DMS79 (cell line): ENCODE data around the gene GPR84.

Experiments used
- DNase-seq: peaks from one replicate; lab custom pipeline; 2025; lab: John Stamatoyannopoulos, UW

Gene GPR84

DNA sequence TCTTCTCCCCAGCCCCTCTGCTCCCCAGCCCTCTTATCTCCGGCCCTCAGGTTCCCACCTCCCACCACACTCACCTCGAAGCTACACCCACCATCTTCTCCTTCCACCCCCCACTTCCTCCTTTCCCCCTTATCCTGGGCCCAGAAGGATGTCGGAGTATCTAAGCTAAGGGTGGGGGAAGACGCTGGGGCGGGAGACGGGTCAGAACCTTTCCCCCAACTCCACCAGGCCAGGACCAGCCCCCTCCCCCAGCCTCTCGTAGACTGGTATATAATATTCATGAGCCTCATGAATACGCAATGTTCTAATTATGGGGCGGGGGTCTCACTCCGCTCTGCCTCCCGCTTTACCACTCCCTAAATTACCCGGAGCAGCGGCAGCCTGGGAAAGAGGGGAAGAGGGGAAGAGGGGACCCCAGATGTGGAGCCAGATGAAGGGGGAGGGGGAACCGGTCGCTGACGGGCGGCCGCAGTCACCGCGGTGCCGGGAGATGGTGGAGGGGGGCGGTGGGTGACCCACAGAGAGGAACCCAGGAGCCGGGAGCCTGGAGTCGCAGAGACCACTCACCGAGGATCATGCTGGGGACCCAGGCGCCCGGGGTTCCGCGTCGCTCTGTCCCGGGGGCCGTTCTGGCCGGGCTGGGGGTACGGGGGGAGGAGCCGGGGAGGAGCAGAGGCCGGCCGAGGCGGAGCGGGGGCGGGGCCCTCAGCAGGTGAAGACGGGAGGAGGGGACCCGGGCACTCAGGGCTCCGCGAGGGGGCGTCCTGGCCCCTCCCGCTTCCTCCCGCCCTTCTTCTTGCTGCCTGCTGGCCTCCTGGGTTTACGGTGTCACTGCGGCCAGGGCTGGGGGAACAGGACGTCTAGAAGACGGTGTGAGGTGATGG is 26.6 kb upstream of the GPR84 start:
- DNase-seq: no peak

DNA sequence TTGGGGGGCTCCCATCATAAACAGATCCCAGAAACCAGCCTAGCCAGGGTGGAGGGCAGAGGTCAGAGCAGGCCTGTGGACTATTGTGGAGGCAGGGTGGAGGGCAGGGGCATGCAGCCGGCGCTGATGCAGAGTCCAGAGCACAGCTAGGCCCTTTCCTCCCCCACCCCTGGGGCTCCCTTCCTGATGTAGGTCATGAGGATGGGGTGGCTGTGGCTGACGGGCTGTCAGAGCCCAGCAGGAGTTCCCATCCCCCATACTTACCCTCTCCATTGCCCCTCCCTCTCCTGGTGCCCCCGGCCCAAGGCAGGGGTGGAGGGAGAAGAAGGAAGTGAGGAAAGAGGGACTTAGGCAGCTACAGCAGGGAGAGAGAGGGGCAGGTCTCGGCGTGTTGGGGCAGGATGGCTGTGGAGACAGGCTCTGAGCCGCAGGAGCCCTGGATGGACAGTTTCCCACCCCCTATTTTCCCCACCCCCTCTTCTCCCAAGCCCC is 25.9 kb upstream of the GPR84 start:
- no peak for DNase-seq

DNA sequence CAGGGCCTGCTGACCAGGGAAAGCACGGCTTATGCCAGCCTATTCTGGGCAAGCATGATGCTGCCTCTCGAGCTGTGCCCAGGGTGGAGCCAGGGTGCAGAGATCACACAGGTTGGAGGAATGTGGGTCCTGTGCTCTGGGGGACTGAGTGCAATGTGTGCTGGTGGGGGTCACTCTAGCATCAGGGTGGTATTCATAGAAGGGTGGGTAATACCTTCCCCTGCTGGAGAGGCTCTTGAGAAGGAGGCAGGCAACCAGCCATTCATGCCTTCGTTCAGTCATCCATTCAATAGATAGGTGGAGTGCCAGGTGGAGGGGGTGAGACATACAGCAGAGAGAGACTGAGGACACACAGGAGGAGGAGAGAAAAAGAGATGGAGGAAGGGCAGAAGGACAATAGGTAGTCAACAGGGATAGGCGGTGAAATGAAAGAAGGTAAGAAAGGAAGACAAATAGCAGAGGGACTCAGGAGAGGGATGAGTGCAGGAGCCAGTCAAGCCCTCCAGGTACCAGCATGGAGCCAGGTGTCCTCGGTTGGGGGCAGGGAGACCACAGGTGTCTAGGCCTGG is 25.4 kb upstream of the GPR84 start:
- no peak for DNase-seq

DNA sequence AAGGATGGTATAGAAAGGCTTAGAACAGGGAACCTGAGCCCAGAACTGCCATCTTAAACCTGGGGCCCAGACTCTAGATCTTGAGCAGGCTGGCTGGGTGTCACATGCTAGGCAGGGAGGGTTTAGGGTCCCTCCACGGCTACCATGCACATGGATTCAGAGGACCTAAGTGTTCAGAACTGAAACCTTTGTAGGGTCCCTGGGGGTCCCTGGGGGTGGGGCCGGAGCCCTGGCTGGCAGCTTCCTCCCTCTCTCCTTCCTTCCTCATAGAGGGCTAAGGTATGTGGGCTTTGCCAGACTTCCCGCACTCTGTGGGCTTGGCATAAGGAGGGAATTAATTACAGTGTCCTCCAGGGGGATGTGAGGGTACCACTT is 24.8 kb upstream of the GPR84 start:
- no peak for DNase-seq

DNA sequence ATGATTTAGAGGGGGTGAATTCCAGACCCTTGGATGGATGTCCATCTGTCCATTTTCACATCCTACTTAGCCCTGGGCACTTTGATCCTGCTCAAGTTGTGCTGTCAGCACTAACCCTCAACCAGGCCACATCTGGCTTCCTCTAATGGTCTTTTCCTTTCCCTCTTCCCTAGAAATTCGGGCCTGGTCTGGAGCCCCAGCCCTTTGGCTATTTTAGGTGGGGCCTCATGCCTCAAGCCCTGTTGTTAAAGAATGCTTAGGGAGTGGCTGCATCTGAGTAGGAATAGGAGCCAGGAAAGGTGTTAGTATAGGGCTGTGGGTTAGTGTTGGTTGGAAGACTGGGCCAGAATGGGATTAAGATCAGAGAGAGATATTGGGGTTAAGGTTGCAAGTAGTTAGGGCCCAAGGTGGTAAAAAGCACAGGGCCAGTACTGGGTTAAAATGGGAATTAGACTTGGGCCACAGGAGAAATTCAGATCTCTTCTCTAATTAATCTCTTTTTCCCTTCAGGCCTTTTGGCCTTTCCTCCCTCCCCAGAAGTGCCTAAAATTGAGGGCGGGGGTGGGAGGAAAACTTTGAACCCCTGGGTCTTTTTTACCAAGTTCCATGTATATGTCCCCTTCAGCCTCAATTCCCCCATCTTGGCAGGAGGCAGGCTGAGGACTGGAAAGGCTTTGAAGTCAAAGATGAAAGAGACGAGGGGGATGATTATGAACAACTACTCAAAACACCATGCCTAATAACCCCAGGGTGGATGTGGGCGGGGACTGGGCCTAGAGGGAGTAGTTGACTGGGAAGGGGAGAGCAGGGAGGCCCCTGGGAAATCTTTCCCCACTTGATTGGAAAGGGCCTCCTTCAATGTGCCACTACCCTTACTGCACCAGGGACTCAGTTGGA is 24.2 kb upstream of the GPR84 start:
- DNase-seq: no peak

DNA sequence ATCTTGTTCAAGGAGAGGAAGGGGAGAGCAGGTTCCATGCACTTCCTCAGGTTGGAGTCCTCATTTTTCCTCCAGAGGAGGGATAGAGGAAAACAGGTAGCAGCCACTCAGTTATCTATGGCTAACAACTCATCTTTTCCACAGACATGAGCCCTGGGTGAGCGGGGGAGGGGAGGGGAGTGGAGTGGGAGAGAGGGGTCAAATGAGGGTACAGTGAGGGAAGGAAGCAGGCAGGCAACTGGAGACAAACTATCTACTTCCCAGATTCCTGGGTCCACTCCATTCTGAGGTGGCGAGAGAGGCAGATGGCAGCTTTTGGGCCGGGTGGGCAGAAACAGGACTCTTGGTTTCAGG is 22.8 kb upstream of the GPR84 start:
- DNase-seq: no peak

DNA sequence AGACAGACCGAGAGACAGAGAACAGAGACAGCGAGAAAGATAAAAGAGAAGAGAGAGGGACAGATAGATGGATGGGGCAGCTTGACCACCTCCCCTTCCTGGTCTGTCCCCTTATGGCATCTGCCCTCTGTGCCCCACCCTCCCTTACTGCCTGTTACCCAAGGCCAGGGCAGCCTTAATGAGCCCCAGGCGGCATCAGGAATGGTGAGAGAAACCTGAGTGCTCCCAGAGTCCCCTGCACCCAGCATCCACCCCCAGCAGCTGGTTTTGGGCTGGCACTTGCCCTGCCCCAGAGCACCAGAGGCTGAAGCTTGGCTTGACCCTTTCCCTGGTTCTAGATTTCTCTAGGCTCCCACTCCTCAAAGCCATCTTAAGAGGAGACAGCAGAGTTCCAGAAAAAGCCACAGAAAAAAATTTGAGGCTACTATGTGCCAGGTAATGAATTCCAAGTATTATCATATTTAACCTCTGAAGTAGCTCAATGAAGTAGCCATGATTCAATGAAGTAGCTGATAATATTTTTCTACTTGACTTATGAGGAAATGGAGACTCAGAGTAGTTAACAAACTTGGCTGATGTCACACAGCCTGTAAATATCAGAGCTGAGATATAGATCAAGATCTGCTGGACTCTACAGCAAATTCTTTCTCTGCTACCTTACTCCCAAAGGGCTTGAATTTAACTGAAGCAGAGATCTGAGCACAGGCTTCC is 22.3 kb upstream of the GPR84 start:
- no peak for DNase-seq

DNA sequence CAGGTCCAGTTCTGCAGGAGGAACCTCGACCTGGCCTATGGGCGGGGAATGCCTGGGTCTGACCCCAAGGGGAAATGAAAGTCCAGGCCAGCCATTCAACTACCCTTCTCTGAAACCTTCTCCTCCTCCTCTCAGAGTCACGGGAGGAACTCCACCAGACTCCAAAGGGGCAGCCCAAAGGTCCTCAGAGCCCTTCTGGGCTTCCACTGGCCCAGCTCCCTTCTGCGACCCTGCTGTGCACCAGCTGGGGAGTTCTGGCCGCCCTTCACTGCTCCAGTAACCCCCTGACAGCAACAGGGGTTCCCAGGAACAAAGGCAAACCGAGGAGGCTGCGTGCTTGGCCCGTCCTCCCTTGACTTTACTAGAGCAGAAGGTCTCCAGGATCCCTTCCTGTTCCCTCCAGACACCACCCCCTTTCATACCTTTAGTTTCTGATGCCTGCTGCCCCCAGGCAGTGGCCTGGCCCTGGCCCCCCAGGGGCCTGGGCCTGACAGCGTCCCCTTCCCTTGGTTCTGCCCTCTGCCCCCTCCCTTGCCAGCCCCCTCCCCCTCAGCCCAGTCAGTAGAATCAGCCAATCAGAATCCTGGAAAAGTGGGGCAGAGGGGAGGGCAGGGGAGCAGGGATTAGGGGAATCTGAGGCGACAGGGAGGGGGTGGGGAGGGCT is 21.1 kb upstream of the GPR84 start:
- no peak for DNase-seq

DNA sequence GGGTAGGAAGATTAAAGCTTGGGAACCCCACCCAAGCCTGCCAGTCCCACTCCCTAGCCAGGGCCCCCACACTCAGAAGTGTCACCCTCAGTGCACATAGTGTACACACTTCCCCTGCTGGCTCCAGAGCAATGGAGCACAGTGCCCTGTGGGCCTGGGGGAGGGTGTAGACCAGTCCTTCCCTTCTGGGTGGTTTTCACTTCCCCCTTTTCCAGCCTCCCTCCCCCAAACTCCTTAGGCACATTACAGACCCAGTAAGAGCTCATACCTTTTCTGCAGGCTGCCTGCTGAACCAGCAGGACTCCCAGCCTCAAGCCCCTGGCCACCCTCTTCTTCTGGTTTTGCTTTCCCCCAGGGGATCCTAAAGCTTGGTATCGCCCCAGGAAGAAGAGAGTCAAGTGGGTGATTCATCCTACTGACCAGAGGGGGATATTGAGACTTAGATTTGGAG is 20.3 kb upstream of the GPR84 start, which contains the start of gene ZNF385A:
Gene ZNF385A (minus strand): TSS at position 143 of the 451 bp plus-strand sequence. CDS start 219 bp downstream, outside the sequence.
- no peak for DNase-seq

DNA sequence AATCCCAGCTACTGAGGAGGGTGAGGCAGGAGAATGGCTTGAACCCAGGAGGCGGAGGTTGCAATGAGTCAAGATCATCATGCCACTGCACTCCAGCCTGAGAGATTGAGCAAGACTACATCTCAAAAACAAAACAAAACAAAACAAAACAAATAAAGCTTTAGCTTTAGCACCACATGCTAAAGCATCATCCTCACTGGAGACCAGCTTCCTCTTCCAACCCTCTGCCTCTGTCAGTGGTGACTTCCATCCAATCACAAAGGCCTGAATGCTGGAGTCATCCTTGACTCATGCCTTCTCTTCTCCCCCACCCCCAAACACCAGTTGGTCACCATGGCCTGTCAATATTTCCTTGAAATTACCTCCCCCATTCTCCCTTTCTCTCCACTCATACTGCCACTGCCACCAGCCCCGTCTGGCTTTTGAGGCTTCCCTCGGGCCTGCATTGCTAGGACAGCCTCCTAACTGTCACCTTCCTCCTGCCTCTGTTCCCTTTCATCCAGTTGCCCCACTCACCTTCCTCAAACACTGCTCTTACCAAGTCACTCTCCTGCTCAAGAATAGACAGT is 18.8 kb upstream of the GPR84 start:
- DNase-seq: no peak

DNA sequence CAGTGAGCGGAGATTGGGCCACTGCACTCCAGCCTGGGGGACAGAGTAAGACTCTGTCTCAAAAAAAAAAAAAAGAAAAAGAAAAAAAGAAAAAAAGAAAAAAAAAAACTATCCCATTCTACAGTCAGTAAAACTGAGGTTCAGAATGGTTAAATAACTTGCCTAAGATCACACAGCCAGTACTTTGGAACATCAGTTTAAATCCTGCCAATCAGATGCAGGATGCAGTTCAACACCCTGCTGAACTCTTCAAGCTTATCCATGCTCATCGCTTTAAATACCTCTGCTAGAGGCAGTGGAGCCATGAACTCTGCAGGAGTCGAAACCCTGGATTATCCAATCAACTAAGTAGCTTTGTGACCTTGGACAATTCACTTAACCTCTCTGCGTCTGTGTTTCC is 16.9 kb upstream of the GPR84 start:
- no peak for DNase-seq

DNA sequence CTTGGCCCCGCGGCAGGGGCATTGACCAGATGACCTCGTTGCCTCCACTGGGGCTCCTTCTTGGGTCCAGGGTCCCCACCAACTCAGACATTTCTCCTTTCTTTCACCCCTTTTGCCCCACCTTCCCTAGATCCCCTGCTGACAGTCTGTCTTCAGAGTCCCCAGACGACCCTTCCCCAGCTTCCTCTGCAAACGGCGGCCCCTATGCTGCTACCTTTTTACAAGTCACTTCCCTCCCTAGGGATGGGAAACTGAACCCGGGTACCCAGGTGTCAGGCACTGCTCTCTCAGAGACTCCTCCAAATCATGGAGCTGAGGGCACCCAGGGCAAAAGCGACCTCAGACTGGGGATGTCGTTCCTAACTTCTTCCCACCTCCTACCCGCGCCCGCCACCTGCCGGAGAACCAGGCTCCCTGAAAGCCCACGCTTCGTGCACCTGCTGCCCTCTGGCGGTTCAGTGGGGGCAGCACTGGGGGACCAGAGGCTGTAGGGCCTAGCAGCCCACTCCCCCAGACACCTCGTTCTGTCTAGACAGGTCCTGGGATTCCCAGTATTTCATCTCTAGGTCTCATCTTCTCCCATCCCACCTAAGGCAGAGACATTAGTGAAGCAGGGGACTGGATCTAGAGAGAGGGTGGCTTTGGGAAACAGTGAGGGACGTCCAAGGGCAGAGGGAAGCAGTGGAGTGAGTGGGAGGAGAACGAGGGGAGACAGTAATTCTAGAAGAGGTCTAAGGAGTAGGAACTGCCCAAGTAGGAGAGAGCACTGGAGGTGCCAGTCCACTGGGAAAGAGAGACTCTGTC is 15.3 kb upstream of the GPR84 start:
- no peak for DNase-seq

DNA sequence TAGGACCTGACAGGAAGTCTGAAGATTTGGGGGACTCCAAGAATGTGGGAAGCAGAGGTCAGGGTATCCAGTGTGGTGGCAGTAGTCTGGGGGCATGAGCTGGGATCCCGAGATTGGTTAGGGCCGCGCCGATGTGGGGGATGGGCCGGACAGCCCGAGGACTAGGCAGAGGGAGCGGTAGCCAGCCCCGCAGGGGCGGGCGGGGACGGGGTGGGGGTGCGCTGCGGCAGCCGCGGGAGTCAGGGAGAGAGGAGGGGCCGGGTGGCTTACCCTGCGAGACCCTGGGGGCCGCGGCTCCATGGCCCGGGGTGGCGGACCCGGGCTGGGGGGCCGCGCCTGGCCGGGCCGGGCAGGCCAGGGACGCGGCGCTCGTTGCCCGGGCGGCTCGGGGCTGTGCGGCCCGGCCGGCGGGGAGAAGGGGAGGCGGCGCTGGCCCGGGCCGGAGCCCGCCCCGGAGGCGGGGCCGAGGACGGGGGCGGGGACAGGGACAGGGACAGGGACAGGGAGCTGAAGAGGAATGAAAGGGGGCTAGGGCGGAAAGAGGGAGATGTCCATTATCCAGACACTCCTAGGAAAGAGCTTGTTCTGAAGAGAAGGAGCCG is 14.6 kb upstream of the GPR84 start:
- DNase-seq: no peak

DNA sequence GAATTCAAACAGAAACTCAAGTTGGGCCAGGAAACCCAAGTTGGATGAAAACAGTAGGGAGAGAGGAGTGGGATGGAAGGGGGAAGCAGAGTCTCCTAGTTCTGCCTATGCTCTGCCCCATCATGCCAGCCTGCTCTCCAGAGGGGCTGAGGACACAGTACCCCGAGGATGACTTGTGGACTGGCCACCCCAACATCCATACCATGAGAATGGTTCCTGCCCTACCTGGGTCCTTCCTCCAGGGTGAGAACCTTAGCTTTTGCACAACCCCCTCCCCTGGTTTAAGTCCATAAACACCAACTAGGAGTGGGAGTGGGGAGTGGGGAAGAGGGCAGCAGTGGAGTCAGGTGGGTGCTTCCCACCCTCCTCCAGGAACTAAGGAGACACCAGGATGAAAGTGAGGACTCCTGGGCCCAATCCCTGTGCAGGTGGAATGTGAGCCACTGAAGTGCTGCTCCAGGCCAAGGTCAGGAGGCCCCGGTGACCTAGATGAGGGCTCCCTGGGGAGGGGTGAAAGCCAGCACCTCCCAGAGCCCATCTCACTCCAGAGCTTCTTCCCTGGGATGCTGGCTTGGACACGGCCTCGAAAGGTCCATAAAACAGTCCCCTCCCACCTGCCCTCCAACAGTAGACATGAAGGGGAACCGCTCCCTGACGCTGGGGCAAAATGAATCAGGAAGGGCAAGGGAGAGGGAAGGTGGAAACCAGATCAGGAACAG is 13.7 kb upstream of the GPR84 start:
- no peak for DNase-seq

DNA sequence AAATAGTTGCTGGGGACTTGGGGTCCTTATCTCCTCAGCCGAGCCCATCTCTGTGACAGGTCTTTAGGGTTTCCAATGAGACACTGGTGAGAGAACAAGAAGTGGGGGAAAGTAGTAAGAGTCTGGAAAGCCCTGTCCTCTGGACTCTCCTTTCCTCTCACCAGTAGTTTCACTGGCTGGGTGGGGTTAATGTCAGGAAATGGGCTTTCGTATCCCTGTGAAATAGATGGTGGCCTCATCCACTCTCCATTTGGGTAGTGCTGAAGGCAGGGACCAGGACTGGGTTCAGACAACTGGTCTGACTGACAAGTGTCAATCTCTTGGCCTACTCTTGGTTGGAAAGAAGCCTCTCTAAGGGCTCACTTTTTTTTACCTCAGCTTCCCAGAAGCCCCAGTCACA is 12.7 kb upstream of the GPR84 start:
- DNase-seq: no peak

DNA sequence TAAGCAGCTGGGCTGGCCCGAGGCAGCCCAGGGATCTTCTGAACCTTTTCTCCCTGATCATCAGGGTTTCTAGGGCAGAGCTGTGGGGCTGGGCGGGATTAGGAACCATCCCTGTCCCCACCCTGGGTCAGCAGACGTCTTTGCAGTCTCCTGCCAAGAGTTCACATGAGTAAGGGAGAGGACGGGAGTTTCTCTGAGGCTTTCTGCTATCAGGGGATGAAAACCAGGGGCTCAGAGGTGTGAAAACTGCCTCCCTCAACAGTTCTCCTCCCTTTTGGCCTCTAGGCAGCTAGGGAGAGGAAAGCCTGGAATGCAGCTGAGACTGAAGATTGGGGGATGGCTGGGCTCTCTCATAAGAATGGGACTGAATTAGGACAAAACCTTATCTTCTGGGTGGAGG is 12.3 kb upstream of the GPR84 start:
- no peak for DNase-seq

DNA sequence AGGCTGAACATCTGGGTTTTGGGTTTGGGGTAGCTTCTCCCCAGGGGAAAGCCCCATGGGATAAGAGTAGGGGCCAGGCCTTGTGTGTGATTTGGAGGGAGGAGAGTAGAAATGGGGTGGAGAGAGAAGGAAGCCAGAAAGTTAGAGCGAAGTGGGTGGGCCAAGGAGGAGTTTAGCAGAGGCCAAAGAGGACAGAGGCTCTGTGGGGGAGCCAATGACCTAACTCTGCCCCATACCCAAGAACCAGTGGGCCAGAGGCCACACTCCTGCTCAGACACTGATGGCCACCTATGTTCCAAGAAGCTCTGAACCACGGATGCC is 10.9 kb upstream of the GPR84 start:
- DNase-seq: no peak

DNA sequence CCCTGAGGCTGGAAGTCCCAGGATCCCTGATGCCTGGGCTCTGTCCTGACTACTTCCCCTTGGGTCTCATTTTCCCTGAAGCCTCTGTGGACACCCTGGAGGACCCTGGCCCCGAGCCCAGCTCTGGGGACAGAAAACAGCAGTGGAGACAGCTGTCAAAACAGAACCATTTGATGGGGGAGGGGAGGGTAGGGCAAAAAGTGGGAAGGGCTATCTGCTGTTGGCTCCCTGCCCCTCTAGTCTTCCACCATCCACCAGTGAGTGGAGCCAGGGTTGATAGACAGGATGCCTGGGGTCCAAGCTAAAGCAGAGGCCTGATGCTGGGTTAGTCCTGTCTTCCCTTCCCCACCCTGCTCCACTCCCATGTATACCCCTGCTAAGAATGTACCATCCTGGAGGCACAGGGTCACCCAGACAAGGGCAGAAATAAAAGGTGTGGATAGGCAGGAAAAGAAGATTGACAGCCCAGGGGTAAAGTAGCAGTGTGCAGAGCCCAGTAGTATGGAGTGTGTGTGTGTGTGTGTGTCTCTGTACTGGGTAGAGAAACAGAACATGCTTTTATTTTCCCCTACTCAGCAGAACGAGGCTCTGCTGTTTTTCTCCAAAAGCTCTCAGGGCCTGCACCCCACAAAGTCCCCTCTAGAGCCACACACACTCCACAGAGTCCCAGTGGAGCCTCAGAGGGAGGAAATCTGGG is 10.4 kb upstream of the GPR84 start:
- no peak for DNase-seq
